HG02678 (cell line): ENCODE results near the gene BEST4.
"Not testable (repeated sequence)": the region's sequence is repeated elsewhere in the genome, so short reads cannot be mapped to it uniquely, and the experiment has no call there.

Experiments
- ATAC-seq: cut with Tn5 transposase; IDR thresholded peaks from one replicate; pipeline ENCODE4 v1.9.1; 2021; ENCODE audit warnings: mild to moderate bottlenecking, moderate library complexity; ENCODE audit not compliant: unreplicated experiment

BEST4 gene

DNA sequence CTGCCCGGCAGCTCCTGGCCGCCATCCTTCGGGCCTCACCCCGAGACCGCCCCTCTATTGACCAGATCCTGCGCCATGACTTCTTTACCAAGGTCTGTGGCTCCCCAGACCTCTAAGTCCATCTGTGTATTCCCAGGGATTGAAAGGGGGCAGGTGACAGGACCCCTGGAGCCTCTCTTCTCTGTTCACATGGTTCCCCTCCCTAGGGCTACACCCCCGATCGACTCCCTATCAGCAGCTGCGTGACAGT lies 15.0 kb upstream of the BEST4 start:
- ATAC-seq: no peak

DNA sequence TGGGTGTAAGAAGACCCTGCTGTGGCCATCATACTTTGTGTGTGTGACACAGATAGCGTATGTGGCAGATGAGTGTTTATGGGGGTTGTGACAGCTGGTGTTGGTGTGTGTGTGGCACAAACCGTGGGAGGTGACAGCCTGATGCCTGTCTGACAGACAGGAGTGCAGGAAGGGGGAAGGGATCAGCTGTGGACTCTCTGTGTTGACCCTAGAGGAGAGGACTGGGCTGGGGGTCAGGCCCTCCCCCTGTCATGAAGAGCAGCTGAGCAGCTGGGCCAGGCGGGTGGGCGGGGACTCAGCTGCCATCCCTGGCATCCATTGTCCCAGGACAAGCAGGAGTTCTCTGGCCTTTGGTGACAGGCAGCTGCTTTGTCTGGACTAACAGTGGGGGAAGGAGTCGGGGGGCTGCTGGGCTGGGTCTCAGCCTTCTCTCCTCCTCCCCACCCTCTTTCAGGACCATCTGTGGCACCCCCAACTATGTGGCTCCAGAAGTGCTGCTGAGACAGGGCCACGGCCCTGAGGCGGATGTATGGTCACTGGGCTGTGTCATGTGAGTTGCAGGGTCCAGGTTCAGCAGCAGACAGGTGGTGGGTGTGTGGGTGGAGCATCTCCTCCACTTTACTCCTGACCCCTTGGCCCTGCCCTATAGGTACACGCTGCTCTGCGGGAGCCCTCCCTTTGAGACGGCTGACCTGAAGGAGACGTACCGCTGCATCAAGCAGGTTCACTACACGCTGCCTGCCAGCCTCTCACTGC lies 14.5 kb upstream of the BEST4 start:
- ATAC-seq: no peak

DNA sequence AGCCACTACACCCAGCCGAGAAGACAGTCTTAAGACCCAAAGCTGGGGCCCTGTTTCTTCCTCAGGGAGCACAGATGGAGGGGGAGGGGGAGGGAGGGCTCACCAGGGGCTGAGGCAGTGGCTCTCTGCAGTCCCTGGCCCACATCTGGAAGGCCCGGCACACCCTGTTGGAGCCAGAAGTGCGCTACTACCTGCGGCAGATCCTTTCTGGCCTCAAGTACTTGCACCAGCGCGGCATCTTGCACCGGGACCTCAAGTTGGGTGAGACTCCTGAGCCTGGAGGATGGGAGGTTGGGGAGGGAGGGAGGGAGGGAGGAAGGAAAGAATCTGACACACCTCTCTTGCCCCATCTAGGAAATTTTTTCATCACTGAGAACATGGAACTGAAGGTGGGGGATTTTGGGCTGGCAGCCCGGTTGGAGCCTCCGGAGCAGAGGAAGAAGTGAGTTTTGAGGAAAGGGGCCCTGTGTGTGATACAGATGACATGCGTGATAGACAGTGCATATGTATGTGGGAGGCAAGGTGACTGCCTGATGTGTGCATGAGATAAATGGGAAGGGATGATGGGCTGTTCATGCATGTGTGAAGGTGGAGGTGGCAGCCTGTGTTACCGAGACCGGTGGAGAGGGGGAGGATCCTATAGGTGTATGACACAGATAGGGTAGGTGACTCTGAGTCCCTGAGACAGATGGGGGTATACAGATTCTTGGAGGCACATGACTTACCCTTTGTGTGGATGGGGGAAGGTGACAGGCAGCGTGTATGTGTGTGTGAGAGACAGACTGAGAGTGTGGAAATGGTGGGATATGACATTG lies 13.7 kb upstream of the BEST4 start:
- no peak for ATAC-seq

DNA sequence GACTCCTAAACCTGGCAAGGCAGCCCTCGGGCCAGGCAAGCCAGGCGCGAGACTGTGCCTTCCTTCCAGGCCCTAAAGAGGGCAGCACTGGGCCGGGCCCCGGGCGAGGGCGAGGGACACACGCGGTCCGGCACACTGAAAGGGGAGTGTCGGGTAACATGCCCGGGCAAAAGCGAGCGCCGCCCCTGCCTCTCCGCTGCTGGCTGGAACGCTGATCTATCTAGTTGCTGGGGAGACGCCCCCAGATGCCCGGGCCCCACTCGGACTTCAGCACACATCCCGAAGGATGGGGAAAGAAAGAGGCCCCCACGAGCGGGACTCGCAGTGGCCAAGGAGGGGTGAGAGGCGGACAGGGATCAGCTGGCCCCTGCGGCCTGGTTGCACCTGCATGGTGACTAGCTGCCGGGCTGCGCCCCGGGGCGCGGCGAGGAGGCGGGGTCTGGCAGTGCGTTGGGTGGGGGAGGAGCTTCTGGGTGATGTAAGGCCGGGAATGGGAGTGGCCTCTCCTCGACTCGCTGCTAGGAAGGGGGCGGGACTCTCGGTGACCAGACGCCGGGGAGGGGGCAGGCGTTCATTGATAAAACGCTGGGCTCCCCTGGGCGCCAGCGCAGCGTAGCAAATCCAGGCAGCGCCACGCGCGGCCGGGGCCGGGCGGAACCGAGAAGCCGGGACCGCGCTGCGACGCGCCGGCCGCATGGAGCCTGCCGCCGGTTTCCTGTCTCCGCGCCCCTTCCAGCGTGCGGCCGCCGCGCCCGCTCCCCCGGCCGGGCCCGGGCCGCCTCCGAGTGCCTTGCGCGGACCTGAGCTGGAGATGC lies 12.0 kb upstream of the BEST4 start, which contains the start of gene PLK3:
Gene PLK3, plus strand, starts transcription at position 608 of the 815 bp plus-strand sequence. Its CDS starts 87 bp downstream, at position 695.
- ATAC-seq: peak; percentile 82

DNA sequence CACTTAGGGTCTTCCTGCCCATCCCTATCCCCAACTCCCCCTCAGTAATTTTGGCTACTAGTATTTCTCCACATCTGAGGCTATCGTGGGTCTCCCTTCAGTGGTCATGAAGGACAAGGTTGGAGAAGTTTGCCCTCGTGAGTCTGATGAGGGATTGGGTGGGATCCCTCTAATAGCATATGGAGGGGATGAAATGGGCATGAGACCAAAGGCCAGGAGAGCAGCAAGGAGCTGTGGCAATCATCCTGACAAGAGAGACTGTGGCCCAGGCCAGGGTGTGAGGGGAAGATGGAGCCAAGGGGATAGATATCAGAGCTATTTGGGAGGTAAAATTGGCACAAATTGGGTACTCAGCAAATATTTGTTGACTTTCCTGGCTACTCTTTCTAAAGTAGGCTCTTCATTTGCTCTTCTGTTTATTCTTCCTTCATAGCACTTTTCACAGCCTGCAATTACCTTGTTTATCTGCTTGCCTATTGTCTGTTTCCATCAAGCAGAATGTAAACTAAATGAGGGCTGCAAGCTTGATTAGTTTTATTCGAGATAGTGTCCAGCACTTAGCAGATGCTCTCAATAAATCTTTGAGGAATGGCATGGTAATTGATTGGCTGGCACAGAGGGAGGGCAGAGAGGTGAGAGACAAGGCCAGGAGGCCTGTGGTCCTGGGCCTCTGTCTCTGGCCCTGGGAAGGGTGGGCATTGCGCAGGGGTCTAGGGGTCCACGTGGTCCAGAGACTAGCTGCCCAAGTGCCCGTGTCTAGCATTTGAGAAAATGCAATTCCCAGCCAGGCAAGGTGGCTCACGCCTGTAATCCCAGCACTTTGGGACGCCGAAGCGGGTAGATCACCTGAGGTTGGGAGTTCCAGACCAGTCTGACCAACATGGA lies 10.8 kb upstream of the BEST4 start:
- ATAC-seq: no peak

DNA sequence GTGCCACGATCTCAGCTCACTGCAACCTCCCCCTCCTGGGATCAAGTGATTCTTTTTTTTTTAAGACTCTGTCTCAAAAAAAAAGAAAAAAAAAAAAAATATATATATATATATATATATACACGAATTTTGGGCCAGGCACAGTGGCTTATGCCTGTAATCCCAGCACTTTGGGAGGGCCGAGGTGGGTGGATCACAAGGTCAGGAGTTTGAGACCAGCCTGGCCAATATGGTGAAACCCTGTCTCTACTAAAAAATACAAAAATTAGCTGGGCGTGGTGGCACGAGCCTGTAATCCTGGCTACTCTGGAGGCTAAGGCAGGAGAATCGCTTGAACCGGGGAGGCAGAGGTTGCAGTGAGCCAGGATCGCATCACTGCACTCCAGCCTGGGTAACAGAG lies 9.9 kb upstream of the BEST4 start:
- not testable (repeated sequence) for ATAC-seq

DNA sequence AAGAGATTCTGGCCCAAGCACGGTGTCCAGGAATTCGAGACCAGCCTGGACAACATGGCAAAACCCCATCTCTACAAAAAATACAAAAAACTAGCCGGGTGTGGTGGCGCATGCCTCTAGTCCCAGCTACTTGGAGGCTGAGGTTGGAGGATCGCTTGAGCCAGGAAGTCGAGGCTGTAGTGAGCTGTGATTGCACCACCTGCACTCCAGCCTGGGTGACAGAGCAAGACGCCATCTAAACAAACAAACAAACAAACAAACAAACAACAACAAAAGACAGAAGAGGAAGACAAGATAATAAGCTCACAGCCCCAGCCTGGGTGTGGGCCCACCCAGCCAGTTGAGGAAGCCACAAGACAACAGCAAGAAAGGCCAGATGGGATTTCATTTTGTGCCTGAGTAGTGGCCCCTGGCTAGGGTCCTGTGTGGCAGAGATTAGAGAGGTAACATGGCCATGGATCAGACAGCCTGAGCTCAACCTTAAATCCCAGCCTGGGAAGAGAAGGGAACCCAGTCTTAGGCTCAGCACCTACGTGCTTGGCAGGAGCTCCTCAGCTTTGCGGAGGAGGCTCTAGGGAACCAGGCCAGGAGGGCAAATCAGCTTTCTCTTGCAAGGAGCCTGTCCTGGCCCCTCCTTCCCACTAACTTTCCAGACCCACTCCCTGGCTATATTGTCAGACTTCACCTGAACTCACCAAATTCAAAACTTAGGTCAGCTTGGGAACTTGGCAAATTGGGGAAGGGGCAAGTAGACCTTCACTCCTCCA lies 4.9 kb upstream of the BEST4 start:
- no peak for ATAC-seq

DNA sequence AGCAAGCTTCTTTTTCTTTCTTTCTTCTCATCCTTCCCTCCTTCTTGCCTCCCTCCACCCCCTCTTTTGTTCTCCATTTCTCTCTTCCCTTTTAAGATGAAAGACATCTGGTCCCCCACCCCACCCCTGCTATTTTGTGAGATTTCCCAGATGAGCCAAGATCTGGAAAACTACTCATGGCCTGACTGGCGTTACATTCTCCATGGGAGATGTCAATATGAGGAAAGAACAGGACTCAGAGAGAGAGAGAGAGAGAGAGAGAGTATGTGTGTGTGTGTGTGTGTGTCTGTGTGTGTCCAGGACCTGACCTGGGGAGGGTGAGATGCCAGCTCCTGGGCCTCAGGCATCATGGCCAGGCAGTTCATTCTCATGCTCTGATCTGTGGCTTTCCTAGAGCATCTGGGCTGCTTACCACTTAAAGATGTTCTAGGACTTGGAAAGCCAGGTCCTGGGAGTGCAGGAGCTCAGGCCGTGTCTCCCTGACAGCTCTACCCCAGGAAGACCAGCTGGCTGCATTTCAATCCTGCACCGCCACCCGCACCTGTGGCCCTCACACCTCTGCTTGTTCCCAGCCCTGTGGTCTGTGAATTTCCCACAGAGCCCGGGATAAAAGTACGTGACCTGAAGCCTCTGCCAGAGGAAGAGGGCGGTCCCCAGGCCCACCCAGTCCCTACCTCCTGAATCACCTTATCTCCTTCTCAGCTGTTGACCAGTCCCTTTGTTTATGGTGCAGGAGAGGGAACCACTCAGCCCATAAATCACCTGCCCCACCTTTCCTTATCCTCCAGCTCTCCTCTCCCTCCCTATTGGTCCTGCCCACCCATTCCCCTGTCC lies 3.2 kb upstream of the BEST4 start:
- no peak for ATAC-seq

DNA sequence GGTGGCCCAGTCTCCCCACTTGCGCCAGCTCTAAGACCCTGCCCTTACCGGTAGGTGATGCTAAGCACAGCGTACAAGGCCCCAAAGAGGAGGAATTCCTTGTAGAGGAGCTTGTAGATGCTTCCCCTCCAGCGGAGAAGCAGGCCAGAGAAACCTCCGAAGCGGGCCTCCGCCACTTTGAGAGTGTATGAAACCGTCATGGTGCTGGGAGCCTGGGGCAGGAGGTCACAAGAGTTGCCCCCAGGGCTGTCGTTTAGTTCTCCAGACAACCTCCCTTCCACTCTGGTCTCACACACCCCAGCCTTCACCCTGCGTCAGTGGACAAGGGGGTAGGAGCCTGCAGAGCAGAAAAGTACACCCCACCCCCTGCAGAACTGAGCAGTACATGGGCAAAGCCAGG lies 464 bp downstream of the BEST4 start:
- ATAC-seq: no peak

DNA sequence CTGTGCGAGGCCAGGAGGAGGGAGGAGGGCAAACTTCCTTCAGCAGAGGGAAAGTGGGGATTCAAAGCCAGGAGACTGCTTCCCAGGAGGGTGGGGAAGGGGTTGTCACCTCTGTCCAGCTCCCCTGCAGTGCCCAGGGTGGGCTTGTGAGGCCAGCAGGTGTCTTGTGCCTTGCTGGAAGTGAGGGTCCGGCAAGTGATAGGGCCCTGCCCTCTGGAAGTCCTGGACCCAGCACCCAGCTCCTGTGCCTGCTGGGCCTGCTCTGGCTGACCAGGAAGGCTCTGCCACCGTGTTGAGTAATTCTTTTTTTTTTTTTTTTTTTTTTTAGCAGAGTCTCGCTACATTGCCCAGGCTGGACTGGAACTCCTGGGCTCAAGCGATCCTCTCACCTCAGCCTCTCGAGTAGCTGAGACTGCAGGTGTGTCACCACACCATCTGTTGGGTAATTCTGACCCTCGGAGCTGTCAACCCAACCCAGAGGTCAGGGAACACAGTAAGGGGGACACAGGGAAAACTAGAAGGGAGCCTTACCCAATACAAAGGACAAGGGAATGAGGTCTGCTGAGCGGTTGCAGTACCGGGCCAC lies 1.0 kb downstream of the BEST4 start:
- ATAC-seq: no peak

DNA sequence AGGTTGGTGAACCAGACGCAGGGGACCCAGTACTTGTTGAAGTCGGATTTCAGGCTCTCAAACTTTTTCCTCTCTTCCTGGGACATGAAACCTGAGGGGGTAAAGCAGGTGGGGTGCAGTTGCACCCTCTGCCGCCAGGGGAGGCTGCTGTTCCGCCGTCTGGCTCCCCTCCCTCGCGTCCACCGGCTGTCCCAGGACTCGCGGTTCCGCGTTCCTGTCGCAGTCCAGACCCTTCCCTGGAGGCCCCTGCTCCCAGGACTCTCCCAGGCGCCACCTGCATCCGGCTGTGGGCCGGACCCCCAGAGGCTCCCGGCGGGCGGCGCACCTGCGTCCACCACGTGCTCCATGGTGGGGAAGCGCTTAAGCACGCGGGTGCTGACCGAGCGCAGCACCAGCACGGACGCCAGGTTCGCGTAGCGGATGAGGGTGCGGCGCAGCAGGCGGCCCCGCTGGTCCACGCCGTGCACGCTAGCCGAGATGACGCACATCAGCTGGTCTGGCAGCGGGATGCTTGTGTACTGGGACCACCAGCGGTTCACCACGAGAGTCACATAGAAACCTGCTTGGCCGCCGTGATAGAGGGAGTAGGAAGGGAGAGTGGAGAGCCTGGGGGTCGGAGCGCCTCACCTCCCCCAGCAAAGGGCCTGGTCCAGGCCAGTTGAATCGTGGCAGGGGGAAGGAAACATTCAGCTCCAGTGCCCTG lies 1.7 kb downstream of the BEST4 start:
- peak; percentile 49 for ATAC-seq

DNA sequence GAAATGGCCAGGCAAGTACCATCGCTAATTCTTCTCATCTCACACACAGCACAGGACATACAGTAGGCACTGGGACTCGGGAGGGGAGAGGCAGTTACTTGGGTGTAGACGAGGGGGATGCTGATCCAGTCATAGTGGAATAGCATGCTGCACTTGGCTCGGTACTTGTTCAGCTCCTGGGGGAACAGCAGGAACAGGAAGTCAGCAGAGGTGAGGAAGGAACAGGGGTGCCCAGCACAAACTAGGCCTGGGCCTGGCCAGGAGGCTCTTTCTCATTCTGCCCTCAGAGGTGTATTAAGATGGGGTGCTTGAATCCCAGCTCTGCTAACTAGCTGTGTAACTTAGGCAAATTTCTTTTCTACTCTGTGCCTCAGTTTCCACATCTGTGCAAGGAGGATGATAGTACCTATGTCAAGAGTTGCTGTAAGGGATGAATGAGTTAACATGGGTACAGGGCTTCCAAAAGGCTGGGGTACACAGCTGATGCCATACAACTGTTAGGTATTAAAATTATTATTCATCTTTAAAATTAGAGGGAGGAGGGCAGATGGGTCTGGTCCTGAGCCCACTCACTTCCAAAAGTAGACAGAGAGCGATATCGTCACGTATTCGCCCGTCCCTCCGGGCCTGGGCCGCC lies 2.4 kb downstream of the BEST4 start:
- ATAC-seq: no peak

DNA sequence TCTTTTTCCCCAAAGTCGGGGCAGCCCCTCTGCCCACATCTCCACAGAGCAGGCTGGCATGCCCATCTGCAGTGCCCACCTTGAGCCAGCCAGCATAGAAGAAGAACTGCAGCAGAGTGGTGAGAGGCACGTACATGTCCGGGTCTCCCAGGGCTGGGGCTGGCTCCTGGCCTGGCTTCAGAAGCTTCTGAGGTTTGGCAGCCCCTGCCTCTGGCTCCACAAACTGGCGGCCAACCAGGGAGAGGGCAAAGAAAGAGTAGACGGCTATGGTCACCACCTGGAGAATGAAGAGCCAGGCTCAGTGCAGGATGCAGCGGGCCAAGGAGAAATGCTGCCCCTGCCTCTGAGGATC lies 3.0 kb downstream of the BEST4 start:
- ATAC-seq: no peak

DNA sequence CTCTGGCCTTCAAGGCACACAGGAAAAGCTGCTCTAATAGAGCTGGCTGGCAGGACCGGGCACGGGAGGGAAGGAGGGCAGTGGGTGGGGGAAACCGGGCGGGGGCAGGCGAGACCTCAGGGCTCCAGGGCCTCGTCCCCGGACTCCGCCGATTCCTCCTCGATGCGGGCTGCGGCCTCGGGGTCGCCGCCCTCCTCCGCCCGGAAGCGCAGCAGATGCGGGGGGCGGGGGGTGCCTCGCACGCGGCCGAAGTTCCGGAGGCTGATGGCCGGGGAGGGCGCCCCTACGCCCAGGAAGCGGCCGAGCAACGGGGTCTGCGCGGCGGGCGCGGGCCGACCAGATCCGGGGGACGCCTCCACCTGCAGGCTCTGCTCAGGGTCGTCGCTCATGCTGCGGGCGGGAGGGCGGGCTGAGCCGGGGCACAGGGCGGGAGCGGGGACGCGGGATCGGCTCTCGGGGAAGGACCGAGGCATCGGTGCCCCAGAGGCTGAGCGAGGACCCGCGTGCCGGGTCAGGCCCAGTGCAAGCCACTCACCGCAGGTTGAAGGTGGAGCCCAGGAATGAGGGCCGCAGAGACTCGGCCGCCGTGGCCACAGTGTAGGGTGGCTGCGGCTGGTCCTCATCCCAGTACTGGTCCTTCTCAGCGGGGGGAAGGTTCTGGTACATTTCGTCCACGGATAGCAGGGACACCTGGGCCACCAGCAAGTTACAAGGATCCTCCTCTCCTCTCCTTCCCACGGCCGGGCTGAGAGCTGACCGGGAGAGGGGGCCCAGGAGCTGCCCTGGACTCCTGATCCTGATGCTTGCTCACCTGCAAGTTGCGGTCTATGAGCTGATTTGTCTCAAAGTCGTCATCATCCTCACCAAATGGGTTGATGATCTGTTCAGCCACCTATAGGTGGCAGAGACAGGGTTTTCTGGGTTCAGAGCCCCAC lies 3.6 kb downstream of the BEST4 start:
- no peak for ATAC-seq

DNA sequence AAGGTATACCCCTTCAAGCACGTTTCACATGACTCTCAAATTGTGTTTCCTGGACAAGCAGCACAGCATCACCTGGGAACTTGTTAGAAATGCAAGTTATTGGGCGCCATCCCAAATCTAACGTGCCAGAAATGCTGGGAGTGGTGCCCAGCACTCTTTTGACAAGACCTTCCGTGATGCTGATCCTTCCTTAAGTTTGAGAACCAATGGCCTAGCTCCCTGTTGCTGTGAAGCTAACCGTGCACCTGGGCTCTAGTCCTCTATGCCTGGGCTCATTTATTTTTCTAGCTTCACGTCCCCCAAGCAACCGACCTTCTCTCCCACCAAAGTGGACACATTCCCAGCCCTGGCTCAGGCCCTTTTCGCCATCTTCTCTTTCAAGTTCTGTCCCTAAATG lies 4.3 kb downstream of the BEST4 start:
- no peak for ATAC-seq

DNA sequence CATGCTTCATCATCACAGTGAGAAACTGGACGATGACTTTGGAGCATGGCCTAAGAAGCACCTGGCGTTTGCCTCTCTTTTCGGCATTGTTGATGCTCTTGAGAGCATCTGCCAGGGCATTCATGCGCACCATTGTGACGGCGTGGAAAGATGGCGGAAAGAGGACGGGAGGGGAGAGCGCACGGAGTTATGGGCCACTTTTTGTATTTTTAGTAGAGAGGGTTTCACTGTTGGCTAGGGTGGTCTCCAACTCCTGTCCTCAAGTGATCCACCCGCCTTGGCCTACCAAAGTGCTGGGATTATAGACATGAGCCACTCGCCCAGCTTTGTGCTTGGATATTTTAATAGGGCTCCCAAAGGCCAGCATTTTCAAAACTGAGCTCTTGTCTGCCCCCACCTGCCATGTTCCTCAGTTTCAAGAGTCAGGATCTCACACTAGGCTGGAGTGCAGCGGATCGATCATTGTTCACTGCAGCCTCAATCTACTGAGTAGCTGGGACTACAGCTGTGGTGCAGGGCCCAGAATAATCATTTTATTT lies 7.3 kb downstream of the BEST4 start:
- no peak for ATAC-seq
